SIG-M5 treated with dmso at 0.1 percent for 504 hours (cell line): ENCODE results near the gene AVL9.
"Not testable (repeated sequence)": the region's sequence is repeated elsewhere in the genome, so short reads cannot be mapped to it uniquely, and the experiment has no call there.

Experiments used
- DNase-seq: peaks from one replicate; lab custom pipeline; 2025; ENCODE audit not compliant: unreplicated experiment; lab: John Stamatoyannopoulos, UW

AVL9 gene

GRCh38 chr7:32495298-32496051 lies at the start of gene AVL9:
Gene AVL9 (plus strand): TSS chr7:32495489. CDS start chr7:32495710, 221 bp downstream.
- peak; percentile 97 for DNase-seq

DNA sequence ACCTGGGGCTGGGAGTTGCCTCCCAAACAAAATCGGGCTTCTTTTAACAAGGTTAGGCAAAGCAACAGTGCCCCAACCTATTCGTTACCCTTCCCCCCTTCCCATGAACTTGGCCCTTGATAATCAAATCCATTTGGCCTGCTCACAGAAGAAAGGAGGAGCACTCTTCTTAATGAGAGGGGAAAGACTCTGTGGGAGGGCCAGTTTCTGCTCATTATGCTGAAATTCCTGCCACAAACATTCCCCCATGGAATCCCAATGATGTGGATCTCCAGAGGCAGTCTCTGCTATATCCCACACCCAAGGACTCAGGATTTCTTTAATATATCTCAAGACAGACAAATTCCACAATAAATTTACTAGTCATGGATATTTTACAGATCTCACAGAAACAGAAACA lies 48.1 kb upstream of the AVL9 start:
- DNase-seq: no peak

DNA sequence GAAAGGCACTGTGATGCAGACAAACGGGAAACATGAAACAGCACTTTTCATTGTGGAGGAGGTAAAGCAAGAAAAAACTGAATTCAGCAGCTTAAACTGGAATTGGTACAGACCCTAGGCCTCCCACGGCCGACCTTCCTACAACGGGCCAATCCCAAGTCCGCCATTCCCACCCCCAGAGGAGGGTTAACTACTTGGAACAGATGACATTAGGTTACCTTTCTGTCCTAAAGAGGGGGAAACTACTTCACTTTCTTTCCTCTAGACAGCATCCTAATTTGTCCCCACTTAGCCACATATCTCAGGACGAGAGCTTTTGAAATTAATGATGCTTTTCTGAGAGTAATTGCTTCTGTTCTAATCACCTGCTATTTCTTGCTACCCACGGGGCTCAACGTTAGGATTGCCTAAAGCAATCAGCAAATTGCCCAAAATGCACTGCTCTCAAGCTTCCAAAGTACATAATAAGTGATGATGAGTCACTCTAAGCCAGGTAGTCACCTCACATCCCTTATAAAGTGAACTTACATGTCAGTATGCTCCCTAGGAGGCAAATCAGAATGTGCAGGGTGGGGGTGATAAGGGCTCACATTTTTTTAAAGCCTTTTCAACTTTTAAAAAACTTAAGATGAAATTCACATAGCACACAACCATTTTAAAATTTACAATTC lies 41.8 kb upstream of the AVL9 start:
- DNase-seq: peak; percentile 4

DNA sequence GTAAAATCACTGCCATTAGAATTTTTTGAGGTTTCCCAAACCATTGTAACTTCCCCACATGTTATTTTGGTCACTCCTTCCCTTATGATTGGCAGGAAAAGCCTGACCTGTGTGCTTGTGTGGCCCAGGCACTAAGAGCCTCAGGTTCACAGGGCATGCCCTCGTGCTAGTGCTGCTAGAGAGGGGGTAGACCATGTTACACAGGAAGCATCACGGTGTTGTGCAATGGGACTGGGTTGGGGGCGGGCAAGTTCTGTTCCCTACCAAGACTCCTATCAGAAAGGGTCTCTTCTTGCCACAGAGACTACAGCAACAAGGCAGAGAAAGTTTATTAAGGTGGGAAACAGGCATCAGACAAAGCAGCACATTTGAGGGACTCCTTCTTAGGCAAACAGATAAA lies 37.3 kb upstream of the AVL9 start:
- no peak for DNase-seq

GRCh38 chr7:32459788-32460187 lies 35.5 kb upstream of the AVL9 start:
- DNase-seq: no peak

GRCh38 chr7:32461484-32461883 lies 33.8 kb upstream of the AVL9 start:
- DNase-seq: no peak

GRCh38 chr7:32462451-32462850 lies 32.8 kb upstream of the AVL9 start:
- DNase-seq: no peak

- DNase-seq: peak; percentile 7
Observed at GRCh38 chr7:32462977-32463376, 32.3 kb upstream of the AVL9 start.

- DNase-seq: not testable (repeated sequence)
Observed at GRCh38 chr7:32464641-32465416, 30.5 kb upstream of the AVL9 start.

DNA sequence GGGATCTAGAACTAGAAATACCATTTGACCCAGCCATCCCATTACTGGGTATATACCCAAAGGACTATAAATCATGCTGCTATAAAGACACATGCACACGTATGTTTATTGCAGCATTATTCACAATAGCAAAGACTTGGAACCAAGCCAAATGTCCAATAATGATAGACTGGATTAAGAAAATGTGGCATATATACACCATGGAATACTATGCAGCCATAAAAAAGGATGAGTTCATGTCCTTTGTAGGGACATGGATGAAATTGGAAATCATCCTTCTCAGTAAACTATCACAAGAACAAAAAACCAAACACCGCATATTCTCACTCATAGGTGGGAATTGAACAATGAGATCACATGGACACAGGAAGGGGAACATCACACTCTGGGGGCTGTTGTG lies 25.3 kb upstream of the AVL9 start:
- not testable (repeated sequence) for DNase-seq

DNA sequence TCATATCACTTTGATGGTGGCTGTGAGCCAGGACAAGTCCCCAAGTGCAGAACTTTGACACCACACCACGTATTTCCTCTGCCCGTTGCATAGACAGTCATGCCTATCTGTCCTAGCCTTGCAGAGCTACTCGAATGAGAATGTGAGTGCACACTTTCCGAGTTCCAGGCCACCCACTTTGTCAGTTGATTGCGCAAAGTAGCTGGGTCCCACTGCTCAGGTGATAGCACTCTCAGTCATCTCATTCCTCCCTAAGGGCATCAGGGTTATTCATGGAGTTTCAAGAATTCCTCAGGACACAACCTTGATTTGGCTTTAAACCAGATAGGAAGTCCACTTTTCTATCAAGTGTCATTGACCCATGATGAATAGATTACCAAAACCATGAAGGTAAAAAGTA lies 24.4 kb upstream of the AVL9 start:
- no peak for DNase-seq

DNA sequence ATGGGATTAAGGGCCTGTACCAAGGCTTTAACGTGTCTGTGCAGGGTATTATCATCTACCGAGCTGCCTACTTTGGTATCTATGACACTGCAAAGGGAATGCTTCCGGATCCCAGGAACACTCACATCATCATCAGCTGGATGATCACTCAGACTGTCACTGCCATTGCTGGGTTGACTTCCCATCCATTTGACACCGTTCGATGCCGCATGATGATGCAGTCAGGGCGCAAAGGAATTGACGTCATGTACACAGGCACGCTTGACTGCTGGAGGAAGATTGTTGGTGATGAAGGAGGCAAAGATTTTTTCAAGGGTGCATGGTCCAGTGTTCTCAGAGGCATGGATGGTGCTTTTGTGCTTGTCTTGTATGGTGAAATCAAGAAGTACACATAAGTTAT lies 23.3 kb upstream of the AVL9 start:
- DNase-seq: no peak

- DNase-seq: no peak
Observed at GRCh38 chr7:32474008-32474407, 21.3 kb upstream of the AVL9 start.

DNA sequence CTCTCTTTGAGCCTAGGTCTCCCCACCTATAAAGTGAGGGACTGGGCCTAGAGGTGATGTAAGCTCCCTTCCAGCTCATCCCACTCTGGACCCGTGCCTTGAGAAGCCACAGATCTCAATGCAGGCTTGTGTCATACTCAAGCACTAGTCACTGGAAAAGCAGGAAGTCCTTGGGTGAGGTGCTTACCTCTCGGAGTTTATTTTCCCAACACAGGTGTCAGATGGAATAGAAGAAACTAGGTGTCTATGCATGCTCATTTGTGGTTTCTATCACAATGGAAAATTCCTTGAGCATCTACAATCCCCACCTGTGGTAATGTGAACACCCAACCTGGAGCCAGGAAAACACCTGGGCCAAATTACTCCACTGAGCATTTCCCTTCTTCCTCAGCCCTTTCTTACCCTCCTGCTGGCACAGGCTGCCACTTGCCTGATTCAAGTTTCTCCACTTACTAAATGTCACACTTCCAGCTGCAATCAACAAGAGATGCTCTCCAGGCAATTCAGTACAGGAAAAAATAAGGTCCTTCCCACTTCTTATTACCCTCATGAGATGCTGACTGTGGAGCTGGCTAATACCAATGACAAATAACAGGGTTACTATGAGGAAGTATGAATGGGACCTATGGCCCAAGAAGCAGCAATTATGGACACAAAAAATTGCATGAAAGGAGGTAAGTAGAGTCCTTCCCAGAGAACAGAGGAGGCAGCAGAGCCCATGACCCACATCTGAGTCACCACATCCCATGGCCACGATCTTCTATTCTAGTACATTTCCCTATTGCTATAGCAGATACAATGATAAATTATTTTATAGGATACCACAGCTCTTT lies 18.3 kb upstream of the AVL9 start:
- no peak for DNase-seq

DNA sequence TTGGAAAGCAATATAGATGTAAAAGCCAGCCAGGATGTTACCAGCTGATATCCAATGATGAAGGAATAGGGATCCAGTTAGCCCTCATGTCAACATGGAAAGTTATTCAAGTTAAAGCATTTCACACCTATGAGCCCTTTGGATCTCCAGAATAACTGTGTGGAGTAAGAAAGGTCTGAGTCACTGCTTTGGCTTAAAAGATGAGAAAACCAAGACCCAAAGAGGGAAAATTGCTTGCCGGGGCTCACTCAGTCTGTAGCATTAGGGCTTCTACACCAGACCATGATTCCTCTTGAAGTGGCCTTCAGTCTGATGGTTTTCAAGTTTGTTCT lies 17.7 kb upstream of the AVL9 start:
- DNase-seq: no peak

DNA sequence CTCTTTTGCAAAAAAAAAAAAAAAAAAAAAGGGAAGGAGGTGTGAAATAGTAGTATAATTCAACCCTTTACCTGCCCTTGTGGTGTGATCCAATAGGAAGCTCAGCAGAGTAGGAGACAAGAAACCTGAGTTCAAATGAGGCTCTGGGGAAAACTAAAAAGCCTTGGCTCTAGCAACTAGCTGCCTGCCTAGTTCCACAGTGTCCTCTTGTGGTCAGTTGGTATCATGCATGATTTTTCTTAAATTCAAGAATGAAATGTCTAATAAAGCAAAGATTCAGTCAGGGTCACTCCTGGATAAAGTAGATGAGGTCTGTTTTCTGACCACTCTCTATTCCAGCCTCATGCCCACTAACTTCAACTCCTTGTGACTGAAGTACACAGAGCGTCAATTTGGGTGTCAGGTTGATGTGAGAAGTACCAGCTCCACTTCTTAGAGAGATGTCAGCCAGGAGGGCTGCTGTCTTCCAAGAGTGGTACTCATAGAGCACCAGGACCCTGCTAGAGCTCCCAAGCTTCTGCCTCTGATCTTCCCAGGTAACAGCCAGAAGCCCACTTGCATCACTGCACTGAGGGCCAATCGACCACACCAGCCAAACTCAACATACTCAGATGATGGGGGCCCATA lies 15.6 kb upstream of the AVL9 start:
- peak; percentile 74 for DNase-seq

DNA sequence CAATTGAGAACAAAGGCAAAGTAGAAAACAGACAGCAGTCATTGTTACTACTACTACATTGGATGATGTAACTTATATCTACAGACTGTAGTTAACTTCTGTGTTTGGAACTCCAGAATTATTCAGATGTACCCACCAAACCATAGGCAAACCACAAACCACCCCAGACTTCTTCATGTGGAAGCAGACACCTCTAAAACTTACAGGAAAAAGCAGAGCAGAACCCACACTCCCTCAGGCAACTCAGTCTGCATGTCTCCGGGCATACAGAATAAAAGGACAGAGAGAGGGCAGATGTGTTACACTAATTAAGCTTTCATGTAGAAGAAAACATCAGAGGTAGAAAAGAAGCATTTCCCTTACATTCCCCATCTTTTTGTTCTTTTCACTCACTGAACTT lies 14.1 kb upstream of the AVL9 start:
- DNase-seq: no peak

DNA sequence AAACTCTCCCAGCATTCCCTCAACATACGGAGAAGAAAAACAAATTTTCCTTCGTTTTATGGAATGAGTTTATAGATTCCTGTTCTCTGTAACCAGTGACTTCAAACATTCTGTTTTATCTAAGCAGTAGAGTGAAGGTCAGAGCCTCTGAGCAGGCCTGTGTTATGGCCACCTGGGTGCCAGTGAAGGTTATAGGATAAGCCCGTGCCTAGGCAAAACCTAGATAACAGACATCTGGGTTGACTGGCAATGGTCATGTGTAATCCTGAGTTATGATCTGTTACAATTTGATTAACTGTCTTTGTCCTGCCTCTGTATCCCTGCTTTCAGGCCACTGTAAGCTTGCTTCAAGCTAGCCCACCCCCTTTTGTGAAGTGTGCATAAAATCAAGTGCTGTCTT lies 13.4 kb upstream of the AVL9 start:
- no peak for DNase-seq

GRCh38 chr7:32489788-32490126 lies 5.5 kb upstream of the AVL9 start:
- no peak for DNase-seq

DNA sequence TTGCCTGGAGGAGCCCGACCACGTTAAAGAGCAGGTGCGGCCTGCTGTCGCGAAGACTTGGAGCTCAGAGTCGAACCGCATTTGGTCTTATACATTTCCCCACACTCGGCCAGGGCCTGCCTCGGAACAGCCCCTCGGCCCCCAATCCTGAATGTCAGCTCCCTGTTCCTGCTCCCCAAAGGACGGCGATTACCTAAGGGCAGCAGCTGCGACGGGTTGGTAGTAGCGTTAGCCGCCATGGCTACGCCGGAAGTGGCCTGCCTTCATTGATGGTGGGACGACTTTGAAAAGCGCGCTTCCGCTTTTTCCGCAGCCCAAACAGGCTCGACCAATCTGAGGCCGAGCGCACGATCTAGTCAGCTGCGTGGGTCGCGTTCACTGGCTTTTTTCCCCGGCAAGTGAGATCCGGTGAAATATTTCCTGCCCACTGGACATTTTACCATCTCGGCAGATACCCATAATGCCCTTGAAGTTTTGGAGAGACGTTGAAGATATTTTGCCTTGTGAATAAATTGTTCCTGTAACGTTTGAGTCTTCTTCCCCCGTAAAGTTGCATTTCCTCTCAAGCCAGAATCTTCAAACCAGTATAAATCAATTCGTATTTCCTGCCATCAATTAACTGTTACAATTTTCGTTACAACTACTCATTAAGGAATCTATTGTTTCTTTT lies 5.0 kb upstream of the AVL9 start, which contains the start of gene LSM5:
Gene LSM5 (minus strand): TSS at position 254 of the 670 bp plus-strand sequence. CDS start 15 bp downstream, at position 239.
- DNase-seq: peak; percentile 96
